B cell (primary cell): ENCODE data around the gene ATXN7. TPM values are rescaled to one million over a fixed set of nuclear protein-coding genes. Genes with fewer than 3 reads are reported as not detected.

Experiments used
- ATAC-seq: fragments of 200-7000 bp; cut with Tn5 transposase; one replicate; pipeline ENCODE4 v1.10.0; 2021; ENCODE audit warnings: low read depth, mild to moderate bottlenecking, moderate number of reproducible peaks, moderate library complexity
- CTCF ChIA-PET: fragments of 350-600 bp; sonication (Branson Sonifier 250); formaldehyde crosslinking; loops from one replicate; lab custom pipeline; 2021; ENCODE audit warnings: antibody characterized with exemption, inconsistent platforms; lab: Charles Lee
- POLR2A ChIA-PET: fragments of 350-600 bp; sonication (Branson Sonifier 250); formaldehyde crosslinking; loops from one replicate; lab custom pipeline; 2021; ENCODE audit warnings: antibody characterized with exemption; lab: Charles Lee
- DNase-seq: peaks from one replicate; pipeline ENCODE4 v3.0.0; 2013
- H2AFZ ChIP-seq: 2 replicates; pipeline ENCODE4 v1.6.1; 2012; ENCODE audit warnings: mild to moderate bottlenecking, low read depth, low read length; ENCODE audit not compliant: insufficient read depth, poor library complexity, severe bottlenecking
- H3K27ac ChIP-seq, 2 donors: 1 replicate in 1 of 2; 2 replicates in 1 of 2; pipeline ENCODE4 v1.5.1; 2012 to 2013; ENCODE audit warnings: low read length in 2 of 2, mild to moderate bottlenecking in 2 of 2, moderate library complexity in 1 of 2
- H3K27me3 ChIP-seq, 4 experiments: fragments of 200-600 bp in 1 of 4; sonication (generic) in 1 of 4; replicated peaks in 1 of 4; 1 replicate in 2 of 4; 2 replicates in 2 of 4; pipeline versions ENCODE4 v1.6.1 to v1.7.0; 2013 to 2016; ENCODE audit warnings: low read length in 3 of 4, mild to moderate bottlenecking in 2 of 4, mixed read lengths in 1 of 4, moderate library complexity in 1 of 4; ENCODE audit not compliant: insufficient read depth in 4 of 4, control insufficient read depth in 3 of 4; ENCODE audit errors: control extremely low read depth in 1 of 4
- H3K36me3 ChIP-seq, 2 experiments: replicated peaks in 1 of 2; 1 replicate in 1 of 2; 2 replicates in 1 of 2; pipeline versions ENCODE4 v1.6.1 to v1.7.1; 2013; ENCODE audit warnings: low read length in 1 of 2; ENCODE audit not compliant: insufficient read depth in 2 of 2, control insufficient read depth in 1 of 2; ENCODE audit errors: control extremely low read depth in 1 of 2, extremely low read depth in 1 of 2
- H3K4me1 ChIP-seq, 2 donors: fragments of 200-600 bp in 1 of 2; sonication (generic) in 1 of 2; 1 replicate in 1 of 2; 2 replicates in 1 of 2; pipeline versions ENCODE4 v1.5.1 to v1.6.1; 2013 to 2017; ENCODE audit warnings: low read length in 2 of 2; ENCODE audit not compliant: control insufficient read depth in 2 of 2, insufficient read depth in 2 of 2
- H3K4me2 ChIP-seq: replicated peaks from 2 replicates; pipeline ENCODE3; 2012; ENCODE audit warnings: mild to moderate bottlenecking, low read depth, low read length; ENCODE audit not compliant: poor library complexity, severe bottlenecking
- H3K4me3 ChIP-seq, 5 experiments: fragments of 200-600 bp in 1 of 5; sonication (generic) in 1 of 5; 1 replicate in 3 of 5; 2 replicates in 2 of 5; pipeline versions ENCODE4 v1.5.1 to v1.7.0; 2011 to 2016; ENCODE audit warnings: low read length in 4 of 5, mild to moderate bottlenecking in 4 of 5, low read depth in 2 of 5, control low read depth in 1 of 5, moderate library complexity in 1 of 5; ENCODE audit not compliant: insufficient read depth in 1 of 5; ENCODE audit errors: control extremely low read depth in 1 of 5, extremely low read depth in 1 of 5
- H3K79me2 ChIP-seq: fragments of 200-600 bp; sonication (generic); one replicate; pipeline ENCODE4 v1.6.0; 2016; ENCODE audit warnings: low read length; ENCODE audit not compliant: control insufficient read depth, insufficient read depth
- H3K9ac ChIP-seq: fragments of 200-600 bp; sonication (generic); 2 replicates; pipeline ENCODE4 v1.6.1; 2017; ENCODE audit warnings: mild to moderate bottlenecking, low read length, moderate library complexity
- H3K9me3 ChIP-seq, 3 donors: one replicate each; pipeline versions ENCODE4 v1.6.1 to v1.7.1; 2013; ENCODE audit warnings: low read length in 2 of 3; ENCODE audit not compliant: control insufficient read depth in 2 of 3, insufficient read depth in 1 of 3; ENCODE audit errors: control extremely low read depth in 1 of 3
- H4K20me1 ChIP-seq: 2 replicates; pipeline ENCODE4 v1.6.0; 2012; ENCODE audit warnings: mild to moderate bottlenecking, low read length; ENCODE audit not compliant: insufficient read depth, control insufficient read depth, poor library complexity, severe bottlenecking
- H3K27ac Mint-ChIP-seq: one replicate; pipeline ENCODE4 v1.8.0; 2021; ENCODE audit warnings: mixed read lengths
- H3K27me3 Mint-ChIP-seq: one replicate; pipeline ENCODE4 v1.8.0; 2021; ENCODE audit warnings: mixed read lengths
- H3K4me1 Mint-ChIP-seq: one replicate; pipeline ENCODE4 v1.8.0; 2021; ENCODE audit warnings: mixed read lengths
- H3K4me3 Mint-ChIP-seq: one replicate; pipeline ENCODE4 v1.8.0; 2021; ENCODE audit warnings: mixed read lengths
- H3K9me3 Mint-ChIP-seq: one replicate; pipeline ENCODE4 v1.8.0; 2022; ENCODE audit warnings: mixed read lengths; ENCODE audit not compliant: insufficient read depth
- CTCF ChIP-seq: fragments of 200-600 bp; IDR thresholded peaks from one replicate; pipeline ENCODE4 v1.8.0; 2022; ENCODE audit warnings: antibody characterized with exemption, mild to moderate bottlenecking
- EZH2 ChIP-seq: IDR thresholded peaks from 2 replicates; pipeline ENCODE4 v1.6.1; 2012; ENCODE audit warnings: borderline replicate concordance, low read depth, mild to moderate bottlenecking, moderate library complexity, low read length; ENCODE audit not compliant: insufficient read depth, poor library complexity, severe bottlenecking
- WGBS: methylation state at CpG from one replicate; pipeline ENCODE4 v1.1.5; 2013; ENCODE audit warnings: missing lambda C conversion rate; ENCODE audit not compliant: insufficient coverage; 5-methylcytosine and 5-hydroxymethylcytosine counted together
- intact Hi-C: fragments of 100-400 bp; cut with micrococcal nuclease; formaldehyde crosslinking; loops from one replicate; pipeline ENCODE4 v1.10.0; 2022
- polyA plus RNA-seq: library from polyadenylated mRNA; depleted of rRNA; stranded (reverse); fragments of >200 nt; gene quantifications from 2 replicates; pipeline ENCODE4 v1.2.3, GENCODE V29; 2012
- total RNA-seq, 2 donors: library from RNA; stranded (reverse); fragments of 120-200 nt in 1 of 2; gene quantifications; 1 replicate in 1 of 2; 2 replicates in 1 of 2; pipeline versions ENCODE4 v1.2.3 to v1.2.4, GENCODE V29; 2013 to 2022

The ATXN7 gene
- total and polyA plus RNA-seq, 2 donors (not counting 1 experiment from before 2014, with no cell fraction given): 18.1 to 74.3 TPM

GRCh38 chr3:64031540-64032508 is 168.2 kb downstream of the ATXN7 start:
- intact Hi-C loops: loop anchor here (2.0 to 5.0 kb wide), 2 partner anchors 187 to 1720 kb away; no protein-coding TSS in a partner anchor
- no peak overlapping the region for H3K4me2 ChIP-seq
- no peak overlapping the region for H3K27ac Mint-ChIP-seq
- no peaks in the 10 kb centered on the region for H3K36me3 ChIP-seq
- H3K9ac ChIP-seq: no peak overlapping the region
- H3K4me3 ChIP-seq: no peak overlapping the region
- H3K4me1 Mint-ChIP-seq: peaks cover 7% of the 10 kb centered on the region
- peaks cover 2 to 20% (median 11%) of the 10 kb centered on the region in 4 experiments for H3K27me3 ChIP-seq
- DNase-seq (no peak), ATAC-seq (no peak)
- H2AFZ ChIP-seq: no peak overlapping the region
- H3K9me3 ChIP-seq: peaks cover 0 to 3% (median 0%) of the 10 kb centered on the region in 3 donors
- POLR2A ChIA-PET: no interaction called here
- no peaks in the 10 kb centered on the region for H3K9me3 Mint-ChIP-seq
- H3K79me2 ChIP-seq: no peaks in the 10 kb centered on the region
- WGBS: 70% methylated on average over 2 of the region's 13 CpGs
- peaks cover 24% of the 10 kb centered on the region for H3K27me3 Mint-ChIP-seq
- CTCF ChIA-PET: interaction anchor here (0.7 to 3.7 kb wide), 12 partner anchors 8 to 453 kb away, joined by 3 to 65 read pairs (median 6); partner anchors contain the start of genes PRICKLE2 and PSMD6
- H3K4me1 ChIP-seq: peaks cover 3 to 8% of the 10 kb centered on the region in 2 donors
- no peak overlapping the region for H3K27ac ChIP-seq
- TF ChIP-seq CTCF: no peak
- peak overlapping the region; percentile 35 for H3K4me3 Mint-ChIP-seq
- no peaks in the 10 kb centered on the region for H4K20me1 ChIP-seq

GRCh38 chr3:64033069-64033468 is 169.4 kb downstream of the ATXN7 start:
- H3K4me1 Mint-ChIP-seq: peaks cover 8% of the 10 kb centered on the region
- H3K36me3 ChIP-seq: no peaks in the 10 kb centered on the region
- peaks cover under 1 to 17% (median 10%) of the 10 kb centered on the region in 4 experiments for H3K27me3 ChIP-seq
- TF ChIP-seq CTCF (no peak), EZH2 (no peak)
- H3K4me2 ChIP-seq: no peak overlapping the region
- WGBS: 100% methylated on average over 1 of the region's 2 CpGs
- ChIA-PET CTCF (interaction anchor here (0.9 to 3.3 kb wide), 3 partner anchors 8 to 452 kb away, joined by 3 to 22 read pairs (median 5); partner anchors contain the start of gene PSMD6), POLR2A (no interaction called here)
- H3K27me3 Mint-ChIP-seq: peaks cover 22% of the 10 kb centered on the region
- no peak overlapping the region for H3K27ac ChIP-seq
- no peak overlapping the region for H3K27ac Mint-ChIP-seq
- H3K4me3 Mint-ChIP-seq: no peak overlapping the region
- intact Hi-C loops: loop anchor here (2.0 to 5.0 kb wide), 2 partner anchors 186 to 1719 kb away; no protein-coding TSS in a partner anchor
- H2AFZ ChIP-seq: no peak overlapping the region
- no peak overlapping the region for H3K4me3 ChIP-seq
- peaks cover 4 to 10% of the 10 kb centered on the region in 2 donors for H3K4me1 ChIP-seq
- DNase-seq: no peak
- no peak overlapping the region for H3K9ac ChIP-seq
- ATAC-seq: no peak
- no peaks in the 10 kb centered on the region for H3K9me3 Mint-ChIP-seq
- H4K20me1 ChIP-seq: no peaks in the 10 kb centered on the region
- H3K9me3 ChIP-seq: peaks cover 0 to 3% (median 0%) of the 10 kb centered on the region in 3 donors
- H3K79me2 ChIP-seq: no peaks in the 10 kb centered on the region
